ENCODE data around the gene ALK. TPM values are rescaled to one million over a fixed set of nuclear protein-coding genes. Genes with fewer than 3 reads are reported as not detected.

Gene ALK
- total RNA-seq, 4 donors from 2014 or later = 0.19 TPM; not detected in 3

DNA sequence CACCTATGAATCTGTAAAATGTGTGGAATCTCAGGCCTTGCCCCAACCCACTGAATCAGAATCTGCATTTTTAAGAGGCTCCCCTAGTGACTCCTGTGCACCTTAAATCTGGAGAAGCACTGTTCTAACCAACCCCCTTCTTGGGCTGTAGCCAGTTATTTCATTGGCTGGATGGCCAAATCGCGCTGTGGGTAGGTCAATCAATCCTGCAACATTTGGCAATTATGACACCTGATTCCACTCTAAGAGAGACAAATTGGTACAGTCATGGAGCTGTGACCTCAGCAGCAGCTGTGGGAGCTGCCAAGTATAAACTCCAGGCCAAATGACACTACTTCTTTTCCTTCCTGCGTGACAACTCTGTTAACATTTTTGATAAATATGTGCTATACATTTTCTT lies 597.4 kb downstream of the ALK start:
- DNase-seq = no peak
- Histone ChIP-seq H3K9me3 (no peaks in the 10 kb centered on the region), H3K27me3 (peaks cover 0 to 29% (median 0%) of the 10 kb centered on the region in 4 donors), H3K4me3 (no peak overlapping the region), H3K36me3 (no peaks in the 10 kb centered on the region), H3K27ac (no peak overlapping the region), H3K4me1 (peaks cover 0 to 22% (median 0%) of the 10 kb centered on the region in 3 donors)
- TF ChIP-seq, protein P1, sequence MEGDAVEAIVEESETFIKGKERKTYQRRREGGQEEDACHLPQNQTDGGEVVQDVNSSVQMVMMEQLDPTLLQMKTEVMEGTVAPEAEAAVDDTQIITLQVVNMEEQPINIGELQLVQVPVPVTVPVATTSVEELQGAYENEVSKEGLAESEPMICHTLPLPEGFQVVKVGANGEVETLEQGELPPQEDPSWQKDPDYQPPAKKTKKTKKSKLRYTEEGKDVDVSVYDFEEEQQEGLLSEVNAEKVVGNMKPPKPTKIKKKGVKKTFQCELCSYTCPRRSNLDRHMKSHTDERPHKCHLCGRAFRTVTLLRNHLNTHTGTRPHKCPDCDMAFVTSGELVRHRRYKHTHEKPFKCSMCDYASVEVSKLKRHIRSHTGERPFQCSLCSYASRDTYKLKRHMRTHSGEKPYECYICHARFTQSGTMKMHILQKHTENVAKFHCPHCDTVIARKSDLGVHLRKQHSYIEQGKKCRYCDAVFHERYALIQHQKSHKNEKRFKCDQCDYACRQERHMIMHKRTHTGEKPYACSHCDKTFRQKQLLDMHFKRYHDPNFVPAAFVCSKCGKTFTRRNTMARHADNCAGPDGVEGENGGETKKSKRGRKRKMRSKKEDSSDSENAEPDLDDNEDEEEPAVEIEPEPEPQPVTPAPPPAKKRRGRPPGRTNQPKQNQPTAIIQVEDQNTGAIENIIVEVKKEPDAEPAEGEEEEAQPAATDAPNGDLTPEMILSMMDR (IDR thresholded peaks at IDR 0.05) = no peak
- no peak for TF ChIP-seq POLR2A (IDR thresholded peaks at IDR 0.05)
- intact Hi-C loops (cut with DNase I) = no loop called here
- WGBS, 2 donors = 28 to 34% methylated on average over 3 of the region's 3 CpGs

DNA sequence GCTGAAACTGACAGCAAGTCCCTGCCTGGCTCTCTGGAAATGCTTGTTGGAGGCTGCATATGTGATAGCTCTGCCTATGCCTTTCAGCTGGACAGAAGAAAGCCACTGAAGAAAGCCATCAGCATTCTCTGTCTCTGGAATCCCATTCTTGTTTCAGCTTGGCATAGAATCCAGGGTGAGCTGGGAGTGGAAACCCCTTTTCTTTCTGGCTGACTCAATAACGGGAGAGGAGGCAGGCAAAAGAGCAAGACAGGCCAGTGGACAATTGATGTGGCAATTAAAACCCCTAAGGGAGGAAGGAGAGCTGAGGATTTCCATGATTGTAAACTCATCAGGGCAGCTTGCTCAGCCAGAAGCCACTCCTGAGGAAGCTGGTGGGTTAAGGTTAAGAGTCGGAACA lies 598.1 kb downstream of the ALK start:
- Histone ChIP-seq H3K4me1 (peaks cover 0 to 22% (median 0%) of the 10 kb centered on the region in 3 donors), H3K36me3 (no peaks in the 10 kb centered on the region), H3K9me3 (no peaks in the 10 kb centered on the region), H3K27ac (no peak overlapping the region), H3K27me3 (peaks cover 0 to 29% (median 0%) of the 10 kb centered on the region in 4 donors), H3K4me3 (no peak overlapping the region)
- DNase-seq = no peak
- intact Hi-C loops (cut with DNase I) = no loop called here
- WGBS, 2 donors = 64 to 68% methylated on average over 2 of the region's 2 CpGs
- TF ChIP-seq, protein P1 (IDR thresholded peaks at IDR 0.05) = no peak
- TF ChIP-seq POLR2A (IDR thresholded peaks at IDR 0.05) = no peak

DNA sequence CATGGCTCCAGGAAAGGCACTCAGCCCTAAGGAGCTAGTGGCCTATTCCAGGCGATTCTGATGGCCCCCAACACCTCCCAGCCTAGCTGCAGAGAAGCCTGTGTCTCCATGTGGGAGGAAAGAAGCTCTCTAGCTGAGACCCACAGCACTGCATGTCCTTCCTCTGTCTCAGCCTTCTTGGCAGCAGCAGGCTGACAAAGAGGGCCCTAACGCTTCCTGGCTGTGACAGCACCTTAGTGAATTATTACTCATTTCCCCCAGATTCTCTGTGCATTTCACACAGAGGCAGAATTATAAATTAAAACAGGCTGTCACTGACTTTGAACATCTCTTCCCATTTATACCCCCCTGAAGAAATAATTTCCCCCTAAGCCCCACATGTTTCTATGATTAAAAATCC lies 599.4 kb downstream of the ALK start:
- Histone ChIP-seq H3K27me3 (peaks cover 0 to 29% (median 0%) of the 10 kb centered on the region in 4 donors), H3K27ac (no peak overlapping the region), H3K36me3 (no peaks in the 10 kb centered on the region), H3K4me1 (peaks cover 0 to 22% (median 0%) of the 10 kb centered on the region in 3 donors), H3K9me3 (no peaks in the 10 kb centered on the region), H3K4me3 (no peak overlapping the region)
- TF ChIP-seq POLR2A (IDR thresholded peaks at IDR 0.05) = no peak
- TF ChIP-seq, protein P1 (IDR thresholded peaks at IDR 0.05) = no peak
- no peak for DNase-seq
- intact Hi-C loops (cut with DNase I) = no loop called here
- WGBS, 2 donors = 47 to 52% methylated on average over 2 of the region's 2 CpGs

DNA sequence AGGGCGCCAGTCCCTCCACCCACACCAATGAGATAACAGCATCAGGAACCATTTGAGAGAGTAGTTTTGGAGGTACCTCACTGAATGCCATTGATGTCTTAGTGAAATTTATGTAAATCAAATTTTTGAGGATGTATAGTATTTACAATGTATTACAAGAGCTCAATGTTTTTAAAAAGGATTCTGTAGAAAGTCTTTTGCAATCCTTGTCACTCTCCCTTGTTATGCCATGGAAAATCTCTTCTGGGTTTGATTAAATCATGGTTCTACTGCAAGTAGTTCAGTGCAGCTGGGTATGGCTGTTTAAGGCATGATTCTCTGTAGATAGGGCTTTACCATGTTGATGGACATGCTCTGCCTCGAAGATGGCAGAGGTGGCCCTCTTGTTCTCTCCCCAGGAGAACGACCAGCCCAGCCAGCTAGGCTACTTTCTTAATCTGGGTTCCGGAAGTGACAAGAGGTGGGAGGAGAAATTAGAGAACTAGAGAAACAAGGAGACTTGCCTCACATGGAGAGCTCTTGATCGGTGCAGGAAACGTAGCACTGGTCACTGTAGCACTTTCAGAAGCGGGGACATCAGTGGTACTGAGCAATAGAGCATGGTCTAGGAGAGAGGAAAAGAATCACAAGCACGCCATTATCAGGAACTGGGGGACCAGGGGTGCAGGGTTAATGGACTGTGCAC lies 603.4 kb downstream of the ALK start:
- no peak for DNase-seq
- intact Hi-C loops (cut with DNase I) = no loop called here
- TF ChIP-seq, protein P1 (IDR thresholded peaks at IDR 0.05) = no peak
- TF ChIP-seq POLR2A (IDR thresholded peaks at IDR 0.05) = no peak

DNA sequence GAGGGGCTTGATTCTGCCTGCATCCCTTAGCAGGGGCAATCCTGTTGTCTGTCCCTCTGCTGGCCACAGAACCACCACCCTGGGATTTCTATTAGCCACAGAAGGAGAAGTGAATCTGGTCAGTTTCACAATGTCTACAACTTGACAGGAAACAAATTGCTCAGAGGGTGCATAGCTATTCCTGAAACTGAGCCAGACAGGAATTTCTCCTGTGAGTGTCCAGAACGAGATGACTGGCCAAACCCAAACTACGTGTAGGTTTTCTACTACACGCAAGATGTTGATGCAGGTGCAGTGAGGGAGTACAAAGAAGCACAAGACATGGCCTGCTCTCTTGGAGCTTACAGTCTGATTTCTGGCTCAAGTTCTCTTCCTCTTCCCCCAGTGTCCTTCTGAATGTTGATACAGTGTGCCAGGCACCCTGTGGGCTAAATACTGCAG lies 604.3 kb downstream of the ALK start:
- H3K4me3 ChIP-seq = no peak overlapping the region
- WGBS, 2 donors = 26 to 34% methylated on average over 3 of the region's 3 CpGs
- TF ChIP-seq POLR2A (IDR thresholded peaks at IDR 0.05) = no peak
- TF ChIP-seq, protein P1 (IDR thresholded peaks at IDR 0.05) = no peak
- intact Hi-C loops (cut with DNase I) = no loop called here
- peaks cover 0 to 26% (median 0%) of the 10 kb centered on the region in 4 donors for H3K27me3 ChIP-seq
- peaks cover 0 to 15% (median 0%) of the 10 kb centered on the region in 3 donors for H3K4me1 ChIP-seq
- DNase-seq = no peak
- H3K27ac ChIP-seq = no peak overlapping the region
- H3K9me3 ChIP-seq = no peaks in the 10 kb centered on the region
- no peaks in the 10 kb centered on the region for H3K36me3 ChIP-seq

More for the DNA sequence above, 603.4 kb downstream of the ALK start:
- Histone ChIP-seq H3K4me3 (no peak overlapping the region), H3K4me1 (peaks cover 0 to 15% (median 0%) of the 10 kb centered on the region in 3 donors), H3K36me3 (no peaks in the 10 kb centered on the region), H3K27me3 (peaks cover 0 to 24% (median 0%) of the 10 kb centered on the region in 4 donors), H3K9me3 (no peaks in the 10 kb centered on the region), H3K27ac (no peak overlapping the region)
- WGBS, 2 donors = 65 to 73% methylated on average over 7 to 8 of the region's 8 CpGs
